Right cardiac atrium (tissue), 5 donors: ENCODE data around the gene C11orf87. TPM values are rescaled to one million over a fixed set of nuclear protein-coding genes. Genes with fewer than 3 reads are reported as not detected.

Source experiments
- ATAC-seq, 2 donors: fragments of 200-7000 bp; cut with Tn5 transposase; one replicate each; pipeline versions ENCODE4 v1.8.0 to v1.9.1; 2020; ENCODE audit warnings: moderate library complexity in 2 of 2, mild to moderate bottlenecking in 1 of 2
- DNase-seq, 3 donors: peaks; one replicate each; pipeline ENCODE4 v3.0.0-alpha.2; 2020
- H3K27ac ChIP-seq: one replicate; pipeline ENCODE4 v1.5.1; 2013; ENCODE audit warnings: mild to moderate bottlenecking, low read length, control low read depth, moderate library complexity
- H3K27me3 ChIP-seq: one replicate; pipeline ENCODE4 v1.6.1; 2013; ENCODE audit not compliant: control insufficient read depth, insufficient read depth
- H3K4me1 ChIP-seq: one replicate; pipeline ENCODE4 v1.6.1; 2013; ENCODE audit warnings: low read length; ENCODE audit not compliant: control insufficient read depth, insufficient read depth
- H3K4me3 ChIP-seq: one replicate; pipeline ENCODE4 v1.5.1; 2013; ENCODE audit warnings: low read length, control low read depth
- H3K9me3 ChIP-seq: one replicate; pipeline ENCODE4 v1.6.1; 2013; ENCODE audit warnings: low read length; ENCODE audit not compliant: control insufficient read depth
- WGBS: extraction: QIAGEN DNeasy Blood & Tissue Kit; methylation state at CpG from one replicate; pipeline ENCODE4 v1.1.7; 2013; 5-methylcytosine and 5-hydroxymethylcytosine counted together
- intact Hi-C, 4 donors: fragments of 100-400 bp; cut with DNase I; formaldehyde crosslinking; loops; one replicate each; pipeline versions ENCODE4 v1.11.0 to v1.14.0; 2022 to 2023
- polyA plus RNA-seq: library from polyadenylated mRNA; stranded (reverse); fragments of 200-250 nt; gene quantifications from one replicate; pipeline ENCODE4 v1.2.3, GENCODE V29; 2013
- total RNA-seq, 4 donors: library from RNA; stranded (reverse); fragmentation: NEBNext Ultra II Directional; extraction: Animal tissue kit (Norgen Biotek cat#: 25700); gene quantifications; one replicate each; pipeline ENCODE4 v1.2.1, GENCODE V29; 2021
- donor health status: healthy with polysubstance abuse.
- donor health status: DM: no; HTN: yes; CAD: no.
- donor health status: DM: no; HTN: no; CAD: no.
- donor health status: DM: no; HTN: yes; CAD: no; lungs with severe emphysema.
- donor health status: DM: yes; HTN: yes; CAD: no.

C11orf87 gene
- total and polyA plus RNA-seq, 5 donors, result 0.02 to 0.17 TPM; not detected in 3

DNA sequence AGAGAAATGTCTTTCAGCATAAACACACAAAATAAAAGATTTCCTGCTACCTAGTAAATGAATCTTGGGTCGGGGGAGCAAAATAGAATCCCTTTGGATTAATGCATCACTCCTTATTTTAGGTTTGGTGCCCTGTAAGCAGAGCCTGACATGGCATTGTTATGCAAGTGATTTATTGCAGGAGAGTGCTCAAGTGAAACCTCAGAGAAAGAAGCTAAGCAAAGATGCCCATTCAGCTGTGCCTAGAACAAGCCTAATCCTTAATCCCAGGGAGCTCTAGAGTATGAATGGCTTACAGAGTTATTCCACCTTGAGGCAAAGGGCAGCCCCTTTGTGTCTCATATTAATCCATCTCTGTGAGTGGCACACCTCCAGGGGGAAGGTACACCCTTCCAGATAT is 21.1 kb downstream of the C11orf87 start:
- no peaks in the 10 kb centered on the region for H3K9me3 ChIP-seq
- intact Hi-C loops, result no loop called here
- DNase-seq, result no peak
- ATAC-seq, result no peak
- no peak overlapping the region for H3K27ac ChIP-seq
- H3K4me3 ChIP-seq, result no peak overlapping the region
- 66% methylated on average over 1 of the region's 1 CpG for WGBS
- no peaks in the 10 kb centered on the region for H3K4me1 ChIP-seq
- no peaks in the 10 kb centered on the region for H3K27me3 ChIP-seq

DNA sequence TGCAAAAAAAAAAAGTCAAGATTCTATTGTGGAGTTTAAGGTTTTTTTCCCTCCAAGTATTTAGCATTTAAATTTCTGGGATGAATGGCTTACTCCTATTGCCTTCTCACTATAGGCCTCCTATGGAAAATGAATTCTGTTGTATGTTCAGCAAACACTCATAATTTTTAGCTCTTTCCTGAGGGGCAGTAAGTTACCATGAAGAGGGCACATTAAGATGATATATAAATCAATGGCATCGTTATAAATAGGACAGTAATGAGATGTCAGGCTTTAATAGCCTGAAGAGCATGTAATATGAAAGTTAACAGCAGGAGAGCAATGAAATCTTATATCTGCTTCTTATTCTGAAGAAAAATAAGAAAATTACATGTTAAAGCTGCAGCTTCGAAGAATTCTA is 32.9 kb downstream of the C11orf87 start:
- ATAC-seq, result no peak
- H3K27me3 ChIP-seq, result no peaks in the 10 kb centered on the region
- no peak overlapping the region for H3K4me3 ChIP-seq
- intact Hi-C loops, result no loop called here
- no peaks in the 10 kb centered on the region for H3K4me1 ChIP-seq
- no peaks in the 10 kb centered on the region for H3K9me3 ChIP-seq
- H3K27ac ChIP-seq, result no peak overlapping the region
- 69% methylated on average over 2 of the region's 2 CpGs for WGBS
- DNase-seq, result no peak
